RPMI8226 (cell line): Measurements from ENCODE around the gene CA6.

Experiments
- DNase-seq: peaks from one replicate; pipeline ENCODE4 v3.0.0-alpha.2; 2015

Gene CA6

GRCh38 chr1:9009438-9010370, 64.0 kb downstream of the CA6 start:
- peak; percentile 54 for DNase-seq

GRCh38 chr1:9010781-9011323, 65.2 kb downstream of the CA6 start:
- no peak for DNase-seq

GRCh38 chr1:9013819-9014218, 68.2 kb downstream of the CA6 start:
- DNase-seq, result peak; percentile 82

GRCh38 chr1:9014475-9015375, 69.1 kb downstream of the CA6 start:
- DNase-seq, result no peak

- DNase-seq, result no peak
These were observed 70.8 kb downstream of the CA6 start for GRCh38 chr1:9016455-9016854.

GRCh38 chr1:9018333-9018732, 72.7 kb downstream of the CA6 start:
- DNase-seq, result no peak

GRCh38 chr1:9019896-9020295, 74.2 kb downstream of the CA6 start:
- no peak for DNase-seq

- peak; percentile 62 for DNase-seq
These were observed 74.6 kb downstream of the CA6 start for GRCh38 chr1:9020305-9020704.

GRCh38 chr1:9022026-9022738, 76.5 kb downstream of the CA6 start:
- DNase-seq, result peak; percentile 47

- DNase-seq, result no peak
These were observed 77.1 kb downstream of the CA6 start for GRCh38 chr1:9022773-9023172.
